Uterus (tissue), 2 donors: Measurements from ENCODE around the gene TOP3B.

Experiments
- POLR2A ChIP-seq, 2 donors: fragments of 450-650 bp; IDR thresholded peaks; one replicate each; pipeline ENCODE4 v1.6.1; 2016; ENCODE audit warnings: antibody characterized with exemption in 2 of 2, mild to moderate bottlenecking in 1 of 2, moderate library complexity in 1 of 2
- TF ChIP-seq, protein P1 (sequence below), 4 experiments: fragments of 200-600 bp in 2 of 4; fragments of 450-650 bp in 2 of 4; sonication (generic) in 2 of 4; IDR thresholded peaks; one replicate each; pipeline ENCODE4 v1.5.1; 2016 to 2019; ENCODE audit warnings: antibody characterized with exemption in 4 of 4, mild to moderate bottlenecking in 2 of 4, moderate library complexity in 1 of 4

DNA sequence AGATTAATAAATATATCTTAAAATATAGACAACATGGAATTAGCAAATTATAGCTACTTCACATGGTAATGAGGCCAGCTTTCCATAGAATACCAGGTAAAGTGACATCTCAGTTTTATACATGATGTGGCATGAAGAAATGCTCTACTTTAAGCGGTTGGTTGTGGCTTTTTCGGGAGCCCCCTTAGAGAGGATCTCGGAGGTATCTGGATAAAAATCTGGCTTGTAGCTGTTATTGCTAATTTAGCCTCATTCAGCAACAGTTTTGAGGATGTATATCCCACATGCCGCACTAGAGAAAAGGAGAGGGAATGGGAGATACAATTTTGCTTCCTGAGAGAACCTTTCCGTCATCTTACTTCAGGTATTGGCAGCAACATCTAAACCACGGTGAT, 24.0 kb upstream of the TOP3B start:
- TF ChIP-seq, protein P1, sequence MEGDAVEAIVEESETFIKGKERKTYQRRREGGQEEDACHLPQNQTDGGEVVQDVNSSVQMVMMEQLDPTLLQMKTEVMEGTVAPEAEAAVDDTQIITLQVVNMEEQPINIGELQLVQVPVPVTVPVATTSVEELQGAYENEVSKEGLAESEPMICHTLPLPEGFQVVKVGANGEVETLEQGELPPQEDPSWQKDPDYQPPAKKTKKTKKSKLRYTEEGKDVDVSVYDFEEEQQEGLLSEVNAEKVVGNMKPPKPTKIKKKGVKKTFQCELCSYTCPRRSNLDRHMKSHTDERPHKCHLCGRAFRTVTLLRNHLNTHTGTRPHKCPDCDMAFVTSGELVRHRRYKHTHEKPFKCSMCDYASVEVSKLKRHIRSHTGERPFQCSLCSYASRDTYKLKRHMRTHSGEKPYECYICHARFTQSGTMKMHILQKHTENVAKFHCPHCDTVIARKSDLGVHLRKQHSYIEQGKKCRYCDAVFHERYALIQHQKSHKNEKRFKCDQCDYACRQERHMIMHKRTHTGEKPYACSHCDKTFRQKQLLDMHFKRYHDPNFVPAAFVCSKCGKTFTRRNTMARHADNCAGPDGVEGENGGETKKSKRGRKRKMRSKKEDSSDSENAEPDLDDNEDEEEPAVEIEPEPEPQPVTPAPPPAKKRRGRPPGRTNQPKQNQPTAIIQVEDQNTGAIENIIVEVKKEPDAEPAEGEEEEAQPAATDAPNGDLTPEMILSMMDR (IDR thresholded peaks at IDR 0.05): no peak
- no peak for TF ChIP-seq POLR2A (IDR thresholded peaks at IDR 0.05)
